Kidney (tissue), 14 donors: Measurements from ENCODE around the gene MTMR8. TPM values are rescaled to one million over a fixed set of nuclear protein-coding genes. Genes with fewer than 3 reads are reported as not detected.
"Not testable (repeated sequence)": the region's sequence is repeated elsewhere in the genome, so short reads cannot be mapped to it uniquely, and the experiment has no call there.

Source experiments
- DNase-seq, 5 donors: peaks; one replicate each; pipeline ENCODE4 v3.0.0-alpha.2; 2013 to 2020
- FAIRE-seq: peaks from 2 replicates; lab custom pipeline; 2012; peaks lifted over from hg19 to GRCh38; lab: Jason Lieb, UNC
- H3K27ac ChIP-seq, 2 donors: one replicate each; pipeline ENCODE4 v1.7.0; 2013; ENCODE audit warnings: low read depth in 2 of 2, low read length in 2 of 2, inconsistent platforms in 1 of 2
- H3K27me3 ChIP-seq: one replicate; pipeline ENCODE4 v1.7.1; 2013; ENCODE audit warnings: low read length, inconsistent platforms; ENCODE audit not compliant: control insufficient read depth, insufficient read depth
- H3K36me3 ChIP-seq, 3 donors: one replicate each; pipeline versions ENCODE4 v1.7.0 to v1.7.1; 2013; ENCODE audit warnings: low read length in 3 of 3, control low read depth in 1 of 3, inconsistent platforms in 1 of 3; ENCODE audit not compliant: insufficient read depth in 3 of 3, control insufficient read depth in 2 of 3
- H3K4me1 ChIP-seq, 3 donors: one replicate each; pipeline versions ENCODE4 v1.7.0 to v1.7.1; 2013; ENCODE audit warnings: low read length in 3 of 3, inconsistent platforms in 1 of 3, low read depth in 1 of 3; ENCODE audit not compliant: control insufficient read depth in 2 of 3, insufficient read depth in 2 of 3
- H3K4me3 ChIP-seq, 3 donors: one replicate each; pipeline versions ENCODE4 v1.7.0 to v1.8.1; 2013; ENCODE audit warnings: low read length in 3 of 3, control low read depth in 1 of 3, inconsistent platforms in 1 of 3
- H3K9ac ChIP-seq, 3 donors: one replicate each; pipeline versions ENCODE4 v1.7.0 to v1.7.1; 2013; ENCODE audit warnings: low read length in 3 of 3, control low read depth in 1 of 3, inconsistent platforms in 1 of 3
- H3K9me3 ChIP-seq, 3 donors: one replicate each; pipeline versions ENCODE4 v1.7.0 to v1.7.1; 2013; ENCODE audit warnings: low read length in 3 of 3, control low read depth in 1 of 3, inconsistent platforms in 1 of 3; ENCODE audit not compliant: control insufficient read depth in 2 of 3, insufficient read depth in 1 of 3
- CTCF ChIP-seq: IDR thresholded peaks from 3 replicates; pipeline ENCODE4 v1.5.1; 2012; ENCODE audit warnings: mild to moderate bottlenecking, moderate library complexity, borderline replicate concordance; ENCODE audit not compliant: insufficient read depth; ENCODE audit errors: extremely low read depth
- intact Hi-C: fragments of 100-400 bp; cut with DNase I; formaldehyde crosslinking; loops from one replicate; pipeline ENCODE4 v1.11.1; 2022
- polyA plus RNA-seq: library from polyadenylated mRNA; stranded (reverse); fragments of 350-450 nt; fragmentation: Illumina TruSeq; extraction: RNeasy Lipid Tissue Mini Kit (QIAGEN cat#74804); gene quantifications from one replicate; pipeline ENCODE4 v1.2.3, GENCODE V29; 2014; ENCODE audit warnings: low read depth, low replicate concordance; ENCODE audit not compliant: insufficient read depth
- total RNA-seq: library from RNA; stranded (reverse); fragmentation: NEBNext Ultra II Directional; extraction: Animal tissue kit (Norgen Biotek cat#: 25700); gene quantifications from one replicate; pipeline ENCODE4 v1.2.1, GENCODE V29; 2021
- donor health status: control.
- donor health status: control.
- donor health status: control.
- donor health status: control.
- donor health status: control.
- donor health status: DM: yes; HTN: yes; CAD: no.
- donor health status: Normal renal cell carcinoma (clear cell type).

MTMR8 gene
- total and polyA plus RNA-seq, 2 donors from 2014 or later, result 1.3 to 2.7 TPM

- Histone ChIP-seq H3K27ac (no peak overlapping the region), H3K36me3 (no peaks in the 10 kb centered on the region), H3K4me1 (no peaks in the 10 kb centered on the region), H3K9ac (no peak overlapping the region), H3K9me3 (no peaks in the 10 kb centered on the region), H3K4me3 (no peak overlapping the region), H3K27me3 (no peaks in the 10 kb centered on the region)
- TF ChIP-seq CTCF, result no peak
- no peak for DNase-seq
- FAIRE-seq, result no peak
- intact Hi-C loops, result no loop called here
Measured at GRCh38 chrX:64398088-64398487, 2.8 kb upstream of the MTMR8 start.

GRCh38 chrX:64395568-64395929, 297 bp upstream of the MTMR8 start:
- FAIRE-seq (no peak), DNase-seq (no peak)
- Histone ChIP-seq H3K4me1 (no peaks in the 10 kb centered on the region), H3K36me3 (no peaks in the 10 kb centered on the region), H3K9ac (peak overlapping the region in 2 of 3 donors; percentile 48 to 55), H3K4me3 (peak overlapping the region; percentile 54 to 86 (median 76)), H3K27ac (no peak overlapping the region), H3K27me3 (no peaks in the 10 kb centered on the region), H3K9me3 (no peaks in the 10 kb centered on the region)
- intact Hi-C loops, result no loop called here
- no peak for TF ChIP-seq CTCF

- no peaks in the 10 kb centered on the region for H3K4me1 ChIP-seq
- no peaks in the 10 kb centered on the region for H3K9me3 ChIP-seq
- DNase-seq (peak in 1 of 5 donors; percentile 0), FAIRE-seq (no peak)
- intact Hi-C loops, result no loop called here
- no peak overlapping the region for H3K27ac ChIP-seq
- TF ChIP-seq CTCF, result no peak
- H3K4me3 ChIP-seq, result peak overlapping the region; percentile 54 to 86 (median 76)
- H3K36me3 ChIP-seq, result no peaks in the 10 kb centered on the region
- peak overlapping the region in 1 of 3 donors; percentile 55 for H3K9ac ChIP-seq
- no peaks in the 10 kb centered on the region for H3K27me3 ChIP-seq
Measured at GRCh38 chrX:64394059-64394873, 986 bp downstream of the MTMR8 start.

- no peaks in the 10 kb centered on the region for H3K36me3 ChIP-seq
- no peak overlapping the region for H3K9ac ChIP-seq
- no peak for DNase-seq
- no peak overlapping the region for H3K4me3 ChIP-seq
- no peak overlapping the region for H3K27ac ChIP-seq
- no peaks in the 10 kb centered on the region for H3K4me1 ChIP-seq
- intact Hi-C loops, result no loop called here
- no peaks in the 10 kb centered on the region for H3K9me3 ChIP-seq
- H3K27me3 ChIP-seq, result no peaks in the 10 kb centered on the region
- TF ChIP-seq CTCF, result no peak
- FAIRE-seq, result no peak
Measured at GRCh38 chrX:64389489-64389888, 5.8 kb downstream of the MTMR8 start.

- H3K4me3 ChIP-seq, H3K9me3 ChIP-seq, H3K9ac ChIP-seq, DNase-seq, FAIRE-seq, H3K36me3 ChIP-seq, intact Hi-C loops, H3K27ac ChIP-seq, H3K4me1 ChIP-seq, H3K27me3 ChIP-seq: not testable (repeated sequence)
Measured at GRCh38 chrX:64380789-64381188, 14.5 kb downstream of the MTMR8 start.
